HEK293T (cell line): ENCODE results near the gene PIK3IP1.

Experiments
- CTCF ChIA-PET: fragments of 350-600 bp; formaldehyde crosslinking; extraction: SDS; loops from one replicate; lab custom pipeline; 2021; ENCODE audit warnings: antibody characterized with exemption, inconsistent platforms; lab: Yijun Ruan, JAX
- POLR2A ChIA-PET: fragments of 350-600 bp; formaldehyde crosslinking; extraction: SDS; loops from one replicate; lab custom pipeline; 2020; ENCODE audit warnings: antibody characterized with exemption, inconsistent platforms; lab: Yijun Ruan, JAX
- DNase-seq: peaks from one replicate; pipeline ENCODE4 v3.0.0; 2012; ENCODE audit warnings: mixed read lengths; ENCODE audit errors: extremely low spot score
- ARNT ChIP-seq: fragments of 450-650 bp; IDR thresholded peaks from 2 replicates; pipeline ENCODE4 v1.6.1; 2017; ENCODE audit warnings: mild to moderate bottlenecking
- BHLHE40 ChIP-seq: fragments of 450-650 bp; IDR thresholded peaks from 2 replicates; pipeline ENCODE4 v1.6.1; 2016; ENCODE audit warnings: mild to moderate bottlenecking, moderate library complexity, borderline replicate concordance
- CTBP1 ChIP-seq: fragments of 450-650 bp; IDR thresholded peaks from 2 replicates; pipeline ENCODE4 v1.6.1; 2016; ENCODE audit warnings: borderline replicate concordance
- ELF4 ChIP-seq: fragments of 450-650 bp; IDR thresholded peaks from 2 replicates; pipeline ENCODE4 v1.6.1; 2017; ENCODE audit warnings: antibody characterized with exemption
- FOXA1 ChIP-seq: fragments of 450-650 bp; IDR thresholded peaks from 2 replicates; pipeline ENCODE4 v1.6.1; 2016; ENCODE audit warnings: mild to moderate bottlenecking
- FOXK2 ChIP-seq: fragments of 450-650 bp; IDR thresholded peaks from 2 replicates; pipeline ENCODE4 v1.6.1; 2016; ENCODE audit warnings: mild to moderate bottlenecking
- FOXM1 ChIP-seq: fragments of 450-650 bp; IDR thresholded peaks from 2 replicates; pipeline ENCODE4 v1.6.1; 2017; ENCODE audit warnings: mild to moderate bottlenecking, borderline replicate concordance
- HDGF ChIP-seq: fragments of 450-650 bp; IDR thresholded peaks from 2 replicates; pipeline ENCODE4 v1.6.1; 2017; ENCODE audit warnings: antibody characterized with exemption, borderline replicate concordance
- L3MBTL2 ChIP-seq: fragments of 450-650 bp; conservative IDR thresholded peaks from 2 replicates; pipeline ENCODE4 v1.6.1; 2016; ENCODE audit warnings: mild to moderate bottlenecking
- LEF1 ChIP-seq: fragments of 450-650 bp; IDR thresholded peaks from 2 replicates; pipeline ENCODE4 v1.6.1; 2017; ENCODE audit warnings: mild to moderate bottlenecking, borderline replicate concordance
- NFRKB ChIP-seq: fragments of 450-650 bp; IDR thresholded peaks from 2 replicates; pipeline ENCODE4 v1.6.1; 2016; ENCODE audit warnings: mild to moderate bottlenecking, moderate library complexity
- PKNOX1 ChIP-seq: fragments of 450-650 bp; IDR thresholded peaks from 2 replicates; pipeline ENCODE4 v1.6.1; 2016
- SP1 ChIP-seq: fragments of 450-650 bp; IDR thresholded peaks from 2 replicates; pipeline ENCODE4 v1.6.1; 2017
- SUZ12 ChIP-seq: fragments of 450-650 bp; IDR thresholded peaks from 2 replicates; pipeline ENCODE4 v1.6.1; 2016; ENCODE audit warnings: mild to moderate bottlenecking
- TARDBP ChIP-seq: fragments of 450-650 bp; IDR thresholded peaks from 2 replicates; pipeline ENCODE4 v1.6.1; 2016
- ZNF384 ChIP-seq: fragments of 450-650 bp; IDR thresholded peaks from 2 replicates; pipeline ENCODE4 v1.6.1; 2016

PIK3IP1 gene

DNA sequence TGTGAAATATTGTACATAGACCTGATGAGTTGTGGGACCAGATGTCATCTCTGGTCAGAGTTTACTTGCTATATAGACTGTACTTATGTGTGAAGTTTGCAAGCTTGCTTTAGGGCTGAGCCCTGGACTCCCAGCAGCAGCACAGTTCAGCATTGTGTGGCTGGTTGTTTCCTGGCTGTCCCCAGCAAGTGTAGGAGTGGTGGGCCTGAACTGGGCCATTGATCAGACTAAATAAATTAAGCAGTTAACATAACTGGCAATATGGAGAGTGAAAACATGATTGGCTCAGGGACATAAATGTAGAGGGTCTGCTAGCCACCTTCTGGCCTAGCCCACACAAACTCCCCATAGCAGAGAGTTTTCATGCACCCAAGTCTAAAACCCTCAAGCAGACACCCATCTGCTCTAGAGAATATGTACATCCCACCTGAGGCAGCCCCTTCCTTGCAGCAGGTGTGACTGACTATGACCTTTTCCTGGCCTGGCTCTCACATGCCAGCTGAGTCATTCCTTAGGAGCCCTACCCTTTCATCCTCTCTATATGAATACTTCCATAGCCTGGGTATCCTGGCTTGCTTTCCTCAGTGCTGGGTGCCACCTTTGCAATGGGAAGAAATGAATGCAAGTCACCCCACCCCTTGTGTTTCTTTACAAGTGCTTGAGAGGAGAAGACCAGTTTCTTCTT is 12.3 kb downstream of the PIK3IP1 start:
- TF ChIP-seq ZNF384 (no peak), LEF1 (no peak), FOXM1 (no peak), HDGF (no peak), SP1 (no peak), TARDBP (no peak), CTBP1 (no peak), ARNT (no peak), FOXA1 (no peak)
- POLR2A ChIA-PET, result interaction anchor here (3.5 kb wide), 1 partner anchor 11 kb away, joined by 13 read pairs; the partner anchor contains the start of gene PIK3IP1
- CTCF ChIA-PET, result interaction anchor here (0.9 kb wide), 1 partner anchor 33 kb away, joined by 4 read pairs; no protein-coding TSS in a partner anchor
- DNase-seq, result no peak

- no peak for DNase-seq
- no peak for TF ChIP-seq LEF1
- no peak for TF ChIP-seq NFRKB
- TF ChIP-seq SUZ12, result no peak
- no peak for TF ChIP-seq FOXA1
- no peak for TF ChIP-seq FOXK2
- TF ChIP-seq FOXM1, result no peak
- no peak for TF ChIP-seq ARNT
- TF ChIP-seq ZNF384, result no peak
- TF ChIP-seq SP1, result no peak
- no peak for TF ChIP-seq ELF4
- TF ChIP-seq CTBP1, result no peak
- TF ChIP-seq HDGF, result no peak
- TF ChIP-seq TARDBP, result no peak
- no peak for TF ChIP-seq PKNOX1
- no peak for TF ChIP-seq L3MBTL2
- no peak for TF ChIP-seq BHLHE40
- CTCF ChIA-PET, result interaction anchor here (0.9 kb wide), 1 partner anchor 34 kb away, joined by 4 read pairs; no protein-coding TSS in a partner anchor
- POLR2A ChIA-PET, result interaction anchor here (3.5 kb wide), 1 partner anchor 12 kb away, joined by 13 read pairs; the partner anchor contains the start of gene PIK3IP1
Measured at GRCh38 chr22:31279327-31279669, 13.0 kb downstream of the PIK3IP1 start.

DNA sequence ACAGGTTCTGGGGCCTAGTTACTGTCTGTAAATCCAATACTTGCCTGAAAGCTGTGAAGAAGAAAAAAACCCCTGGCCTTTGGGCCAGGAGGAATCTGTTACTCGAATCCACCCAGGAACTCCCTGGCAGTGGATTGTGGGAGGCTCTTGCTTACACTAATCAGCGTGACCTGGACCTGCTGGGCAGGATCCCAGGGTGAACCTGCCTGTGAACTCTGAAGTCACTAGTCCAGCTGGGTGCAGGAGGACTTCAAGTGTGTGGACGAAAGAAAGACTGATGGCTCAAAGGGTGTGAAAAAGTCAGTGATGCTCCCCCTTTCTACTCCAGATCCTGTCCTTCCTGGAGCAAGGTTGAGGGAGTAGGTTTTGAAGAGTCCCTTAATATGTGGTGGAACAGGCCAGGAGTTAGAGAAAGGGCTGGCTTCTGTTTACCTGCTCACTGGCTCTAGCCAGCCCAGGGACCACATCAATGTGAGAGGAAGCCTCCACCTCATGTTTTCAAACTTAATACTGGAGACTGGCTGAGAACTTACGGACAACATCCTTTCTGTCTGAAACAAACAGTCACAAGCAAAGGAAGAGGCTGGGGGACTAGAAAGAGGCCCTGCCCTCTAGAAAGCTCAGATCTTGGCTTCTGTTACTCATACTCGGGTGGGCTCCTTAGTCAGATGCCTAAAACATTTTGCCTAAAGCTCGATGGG is 13.5 kb downstream of the PIK3IP1 start:
- ChIA-PET POLR2A (interaction anchor here (3.5 kb wide), 1 partner anchor 13 kb away, joined by 13 read pairs; the partner anchor contains the start of gene PIK3IP1), CTCF (interaction anchor here (0.9 kb wide), 1 partner anchor 34 kb away, joined by 4 read pairs; no protein-coding TSS in a partner anchor)
- no peak for DNase-seq
- TF ChIP-seq SUZ12 (no peak), TARDBP (no peak), NFRKB (no peak), PKNOX1 (no peak), FOXA1 (no peak), BHLHE40 (no peak), L3MBTL2 (no peak), FOXM1 (no peak), ARNT (no peak), SP1 (no peak), HDGF (no peak), CTBP1 (no peak), LEF1 (no peak), ZNF384 (no peak), FOXK2 (no peak)

- CTCF ChIA-PET, result interaction anchor here (0.9 kb wide), 1 partner anchor 38 kb away, joined by 3 read pairs; no protein-coding TSS in a partner anchor
- no peak for TF ChIP-seq BHLHE40
- no peak for TF ChIP-seq ZNF384
- TF ChIP-seq TARDBP, result no peak
- no peak for TF ChIP-seq FOXA1
- no peak for TF ChIP-seq L3MBTL2
- no peak for TF ChIP-seq CTBP1
- no peak for TF ChIP-seq SUZ12
- no peak for TF ChIP-seq HDGF
- no peak for TF ChIP-seq FOXM1
- no peak for TF ChIP-seq LEF1
- no peak for TF ChIP-seq ELF4
- TF ChIP-seq ARNT, result no peak
- TF ChIP-seq SP1, result no peak
- no peak for TF ChIP-seq FOXK2
- no peak for TF ChIP-seq PKNOX1
- TF ChIP-seq NFRKB, result no peak
- POLR2A ChIA-PET, result interaction anchor here (3.5 kb wide), 1 partner anchor 13 kb away, joined by 13 read pairs; the partner anchor contains the start of gene PIK3IP1
- no peak for DNase-seq
Measured at GRCh38 chr22:31278151-31278621, 14.1 kb downstream of the PIK3IP1 start.

GRCh38 chr22:31277741-31278140 is 14.5 kb downstream of the PIK3IP1 start:
- ChIA-PET POLR2A (interaction anchor here (3.5 kb wide), 1 partner anchor 14 kb away, joined by 13 read pairs; the partner anchor contains the start of gene PIK3IP1), CTCF (interaction anchor here (0.9 kb wide), 1 partner anchor 37 kb away, joined by 3 read pairs; no protein-coding TSS in a partner anchor)
- no peak for TF ChIP-seq FOXK2
- TF ChIP-seq FOXA1, result no peak
- no peak for TF ChIP-seq L3MBTL2
- no peak for TF ChIP-seq PKNOX1
- TF ChIP-seq ARNT, result no peak
- no peak for DNase-seq
